DMS 273 treated with DMSO at 0.1 percent for 48 hours (cell line): ENCODE data around the gene RASGRP2.

ENCODE experiments used
- DNase-seq: peaks from one replicate; lab custom pipeline; 2025; lab: John Stamatoyannopoulos, UW

Gene RASGRP2

GRCh38 chr11:64739871-64740270 lies 4.1 kb downstream of the RASGRP2 start:
- no peak for DNase-seq

GRCh38 chr11:64736654-64737053 lies 7.3 kb downstream of the RASGRP2 start:
- no peak for DNase-seq

GRCh38 chr11:64735725-64736259 lies 8.2 kb downstream of the RASGRP2 start:
- DNase-seq = no peak

- no peak for DNase-seq
These were observed 8.9 kb downstream of the RASGRP2 start for GRCh38 chr11:64734811-64735724.

GRCh38 chr11:64731601-64732000 lies 12.3 kb downstream of the RASGRP2 start:
- DNase-seq = no peak

GRCh38 chr11:64729851-64730382 lies 14.0 kb downstream of the RASGRP2 start:
- DNase-seq = no peak

GRCh38 chr11:64728757-64729365 lies 15.1 kb downstream of the RASGRP2 start:
- no peak for DNase-seq

DNA sequence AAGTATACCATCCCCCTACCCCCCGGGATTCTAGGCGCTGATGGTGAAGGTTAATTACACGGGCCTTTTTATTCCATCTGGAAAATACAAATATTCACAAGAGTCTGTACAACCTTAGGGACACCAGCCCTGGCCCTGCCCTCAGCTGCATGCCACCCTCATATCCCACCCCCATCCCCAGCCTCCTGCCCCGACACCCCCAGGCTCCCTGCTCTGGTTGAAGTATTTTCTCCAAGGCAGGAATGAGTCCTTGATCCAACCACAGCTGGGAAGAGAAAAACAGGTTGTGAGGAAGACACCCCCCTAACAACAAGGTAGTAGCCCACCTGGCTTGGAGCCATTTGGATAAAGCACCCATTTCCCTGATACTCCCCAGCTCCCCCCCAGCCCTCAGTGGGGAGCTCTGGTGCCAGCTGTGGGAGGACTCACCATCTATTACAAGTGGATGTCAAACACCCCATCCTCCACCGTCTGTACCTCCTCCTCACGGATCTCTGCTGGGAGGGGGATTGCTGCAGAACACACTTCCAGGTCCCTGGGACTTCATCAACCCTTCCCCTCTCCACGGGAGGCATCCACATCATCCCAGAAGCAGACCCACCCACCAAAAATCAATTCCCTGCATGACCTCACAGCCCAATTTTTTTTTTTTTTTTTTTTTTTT lies 16.9 kb downstream of the RASGRP2 start:
- no peak for DNase-seq

GRCh38 chr11:64726211-64726641 lies 17.7 kb downstream of the RASGRP2 start:
- no peak for DNase-seq

GRCh38 chr11:64724863-64725532 lies 18.9 kb downstream of the RASGRP2 start:
- no peak for DNase-seq

GRCh38 chr11:64723907-64724862 lies 19.8 kb downstream of the RASGRP2 start:
- no peak for DNase-seq

DNA sequence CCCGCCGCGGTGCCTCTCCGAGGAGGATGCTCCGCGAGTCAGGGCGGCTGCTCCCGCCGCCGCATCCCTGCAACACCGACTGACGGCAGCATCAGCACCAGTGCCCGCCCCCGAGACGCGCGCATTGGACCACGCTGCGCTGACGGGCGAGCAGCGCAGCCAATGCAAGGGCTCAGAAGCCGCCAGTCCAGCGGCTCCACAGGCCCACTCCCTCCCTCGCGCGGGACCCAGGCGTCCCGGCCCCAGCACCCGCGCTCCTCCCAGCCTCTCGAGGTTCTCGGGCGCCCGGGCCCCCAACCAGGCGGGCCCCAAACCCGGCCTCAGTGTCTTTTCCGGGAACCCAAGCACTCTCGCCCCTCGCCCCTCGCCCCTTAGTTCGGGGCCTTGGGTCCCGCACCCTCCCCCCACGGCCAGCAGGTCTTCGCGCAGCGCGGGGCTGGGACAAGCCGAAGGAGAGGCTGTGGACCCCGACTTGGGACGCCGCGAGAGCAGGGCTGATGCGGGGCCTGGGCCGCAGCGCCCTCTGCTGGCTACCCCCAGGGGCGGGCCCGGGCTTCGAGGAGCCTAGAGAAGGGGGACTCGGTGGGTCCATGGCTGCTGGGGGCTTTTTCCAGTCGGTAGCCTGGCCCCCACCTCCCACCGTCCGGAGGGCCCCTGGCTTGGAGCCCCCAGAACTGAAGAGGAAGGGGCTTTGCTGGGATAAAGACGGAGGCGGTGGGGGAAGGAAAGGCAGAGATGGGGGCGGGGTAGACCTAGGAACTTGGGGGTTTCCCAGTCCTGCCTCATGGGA lies 20.6 kb downstream of the RASGRP2 start, which contains the start of gene NRXN2:
NRXN2 (minus strand) TSS at position 81 of the 790 bp plus-strand sequence. CDS start 9,498 bp downstream, outside the sequence.
- peak; percentile 47 for DNase-seq

- DNase-seq = no peak
These were observed 21.5 kb downstream of the RASGRP2 start for GRCh38 chr11:64722141-64723065.

- no peak for DNase-seq
These were observed 22.6 kb downstream of the RASGRP2 start for GRCh38 chr11:64721359-64721699.

DNA sequence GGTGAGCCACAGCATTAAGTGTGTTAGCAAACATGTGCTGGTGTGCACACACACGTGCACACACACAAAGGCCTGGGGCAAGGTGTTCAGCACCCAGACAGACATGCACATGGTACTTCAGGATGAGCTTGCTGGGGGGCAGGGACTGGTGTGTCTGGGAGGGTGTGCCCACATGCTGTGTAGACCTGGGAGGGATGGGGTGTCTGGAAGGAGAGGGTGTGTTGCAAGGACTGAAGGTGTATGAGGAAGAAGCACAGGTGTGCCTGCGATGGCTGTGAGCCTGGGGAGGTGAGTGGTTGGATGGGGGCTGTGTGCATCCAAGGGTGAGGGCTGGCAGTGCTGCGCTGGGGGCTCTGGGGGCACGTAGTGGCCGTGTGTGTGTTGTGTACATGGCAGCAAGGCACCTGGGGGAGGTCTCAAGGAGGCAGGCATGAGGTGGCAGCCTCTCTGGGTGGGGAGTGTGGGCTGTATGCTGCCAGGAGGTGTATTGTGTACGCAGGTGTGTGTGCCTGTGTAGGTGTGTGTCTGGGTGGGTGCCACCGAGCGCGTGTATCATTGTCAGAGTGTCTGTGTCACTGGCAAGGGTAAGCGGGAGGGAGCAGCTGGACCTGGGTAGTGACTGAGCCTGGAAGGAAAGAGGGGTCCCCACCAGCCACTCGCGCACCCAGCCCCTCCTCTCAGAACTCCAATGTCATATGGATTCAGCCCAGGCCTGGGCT lies 23.1 kb downstream of the RASGRP2 start:
- DNase-seq = no peak

DNA sequence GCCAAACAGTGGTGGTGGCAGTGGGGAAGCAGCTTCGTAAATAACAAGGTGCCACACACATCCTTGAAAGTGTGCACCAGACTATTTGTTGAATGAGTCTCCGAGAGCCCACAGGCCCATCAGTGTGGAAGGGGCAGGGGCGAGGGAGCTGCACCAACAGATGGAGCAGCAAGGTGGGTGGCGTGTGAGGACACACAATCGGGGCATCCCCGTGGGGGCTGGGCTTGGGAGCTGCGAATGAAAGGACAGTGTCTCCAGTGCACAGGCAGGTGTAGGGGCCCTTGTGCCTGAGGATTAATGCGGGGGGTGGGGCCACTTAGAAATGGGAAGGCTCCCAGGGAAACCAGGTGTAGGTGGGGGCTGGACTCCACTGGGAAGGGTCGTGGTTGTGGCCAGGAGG lies 23.8 kb downstream of the RASGRP2 start:
- DNase-seq = no peak

- DNase-seq = no peak
These were observed 24.5 kb downstream of the RASGRP2 start for GRCh38 chr11:64719406-64719805.

- no peak for DNase-seq
These were observed 25.2 kb downstream of the RASGRP2 start for GRCh38 chr11:64718780-64719124.
